HepG2 (cell line): Measurements from ENCODE around the gene CHTF8.

Experiments
- KDM5B ChIP-seq: sonication (generic); formaldehyde crosslinking; IDR thresholded peaks from 2 replicates; pipeline ENCODE4 v1.4.0; 2020; ENCODE audit warnings: missing genetic modification reagents, mild to moderate bottlenecking, borderline replicate concordance
- MYPOP ChIP-seq: sonication (generic); formaldehyde crosslinking; IDR thresholded peaks from 2 replicates; pipeline ENCODE4 v1.8.1; 2023; ENCODE audit warnings: mild to moderate bottlenecking, moderate library complexity, missing genetic modification reagents
- PHB2 ChIP-seq: fragments of 450-650 bp; IDR thresholded peaks from 2 replicates; pipeline ENCODE4 v1.6.1; 2018; ENCODE audit not compliant: partially characterized antibody
- TAF1 ChIP-seq: sonication (generic); formaldehyde crosslinking; IDR thresholded peaks from 2 replicates; pipeline ENCODE4 v1.4.0; 2020; ENCODE audit warnings: missing genetic modification reagents
- ZBTB33 ChIP-seq: sonication (generic); formaldehyde crosslinking; IDR thresholded peaks from 2 replicates; pipeline ENCODE4 v1.4.0; 2020; ENCODE audit warnings: missing genetic modification reagents
- ZFP1 ChIP-seq: IDR thresholded peaks from 2 replicates; pipeline ENCODE4 v1.6.1; 2016
- ZNF782 ChIP-seq: sonication (generic); formaldehyde crosslinking; IDR thresholded peaks from 2 replicates; pipeline ENCODE4 v1.4.0; 2020; ENCODE audit warnings: missing genetic modification reagents, mild to moderate bottlenecking, borderline replicate concordance

- TF ChIP-seq MYPOP (CRISPR knock-in tag) (no peak), PHB2 (no peak), ZBTB33 (CRISPR knock-in tag) (no peak), TAF1 (CRISPR knock-in tag) (no peak), KDM5B (CRISPR knock-in tag) (no peak), ZFP1 (CRISPR knock-in tag) (no peak), ZNF782 (no peak)
Measured at GRCh38 chr16:69166221-69166833, 33.9 kb upstream of the CHTF8 start.
